HG03039 (cell line): ENCODE data around the gene TMEM213.
"Not testable (repeated sequence)": the region's sequence is repeated elsewhere in the genome, so short reads cannot be mapped to it uniquely, and the experiment has no call there.

Experiments used
- ATAC-seq: cut with Tn5 transposase; IDR thresholded peaks from one replicate; pipeline ENCODE4 v1.9.1; 2021; ENCODE audit warnings: mild to moderate bottlenecking, moderate library complexity; ENCODE audit not compliant: unreplicated experiment

Gene TMEM213

DNA sequence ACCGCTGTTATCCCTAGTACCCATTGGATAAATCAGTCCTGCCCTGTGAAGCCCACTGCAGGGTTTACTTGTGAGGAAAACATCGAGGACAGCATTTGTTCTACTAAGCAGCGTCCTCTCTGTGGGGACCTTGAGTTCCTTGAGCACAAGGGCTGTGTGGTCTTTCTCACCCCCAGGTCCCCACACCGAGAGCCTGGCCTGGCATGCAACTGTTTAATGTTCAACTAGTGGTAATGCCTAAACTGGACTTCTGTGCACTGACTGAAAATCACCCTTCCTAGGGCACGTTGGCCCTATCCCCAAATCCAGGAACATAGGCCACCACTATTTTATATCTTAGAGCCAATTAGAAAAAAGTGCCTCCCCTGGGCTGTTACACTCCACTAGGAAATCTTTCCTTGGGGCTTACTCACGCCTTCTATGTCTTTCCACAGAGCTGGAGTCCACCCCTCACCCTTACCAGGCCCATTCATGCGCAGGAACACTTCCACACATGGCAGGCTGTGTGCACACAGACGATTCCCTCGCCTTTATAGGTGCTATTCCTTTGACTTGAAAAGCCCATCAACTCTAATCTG is 1.7 kb upstream of the TMEM213 start:
- no peak for ATAC-seq

DNA sequence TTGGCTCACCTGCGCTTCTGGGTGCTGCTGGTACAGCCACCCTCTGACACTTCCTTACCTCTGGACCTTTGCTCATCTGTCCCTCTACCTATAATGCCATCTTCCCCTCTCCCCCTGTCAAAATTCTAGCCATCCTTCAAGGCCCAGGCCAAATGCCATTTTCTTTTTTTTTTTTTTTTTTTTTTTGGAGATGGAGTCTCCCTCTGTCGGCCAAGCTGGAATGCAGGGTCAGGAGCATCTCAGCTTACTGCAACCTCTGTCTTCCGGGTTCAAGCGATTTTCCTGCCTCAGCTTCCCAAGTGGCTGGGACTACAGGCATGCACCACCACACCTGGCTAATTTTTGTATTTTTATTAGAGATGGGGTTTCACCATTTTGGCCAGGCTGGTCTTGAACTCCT is 748 bp upstream of the TMEM213 start:
- not testable (repeated sequence) for ATAC-seq

DNA sequence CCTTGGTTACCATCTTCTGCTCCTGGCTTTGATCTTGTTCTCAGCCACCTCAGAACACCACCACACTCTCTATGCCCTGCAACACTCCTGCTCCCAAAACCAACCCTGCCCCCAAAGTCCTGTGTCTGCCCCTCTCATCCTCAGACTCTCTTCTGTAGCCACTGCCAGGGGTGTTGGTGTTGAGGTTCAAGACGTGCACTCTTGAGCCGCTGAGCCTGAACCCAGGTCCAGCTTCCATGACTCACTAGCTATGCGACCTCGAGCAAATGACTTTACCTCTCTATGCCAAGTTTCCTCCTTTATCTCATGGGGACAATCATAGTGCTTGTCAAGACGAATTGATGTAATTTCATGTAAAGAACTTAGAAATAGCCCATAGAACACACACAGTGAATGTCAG is 1.0 kb downstream of the TMEM213 start:
- no peak for ATAC-seq

DNA sequence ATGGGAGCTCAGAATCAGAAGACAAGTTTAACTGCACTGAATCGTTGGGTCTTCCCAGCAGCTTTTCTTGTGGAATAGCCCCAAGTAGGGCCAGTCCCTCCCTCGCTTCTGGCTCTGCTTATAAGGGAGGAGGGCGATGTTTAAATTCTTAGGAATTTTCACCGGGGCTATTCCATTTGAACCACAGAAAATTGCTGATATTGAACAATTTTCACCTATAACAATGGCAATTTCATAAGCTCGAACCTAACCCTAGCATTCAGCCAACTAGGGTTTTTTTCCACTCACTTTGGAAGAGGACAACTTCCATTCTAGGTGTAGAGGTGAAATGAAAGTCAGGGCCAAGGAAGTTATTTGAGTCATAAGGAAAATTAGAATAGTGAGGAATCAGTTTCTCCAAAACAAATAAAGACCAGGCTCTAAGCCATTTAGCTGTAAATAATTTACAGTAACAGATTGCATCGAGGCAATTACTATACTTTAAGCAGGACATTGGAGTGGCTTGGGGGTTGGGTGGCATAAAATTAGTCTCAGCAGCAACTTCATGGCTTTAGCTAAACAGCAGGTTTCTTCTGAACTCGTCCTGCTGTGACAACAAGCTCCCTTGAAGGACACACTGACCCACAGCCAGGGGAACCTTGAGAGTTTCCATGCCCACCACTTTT is 1.7 kb downstream of the TMEM213 start:
- ATAC-seq, result no peak

DNA sequence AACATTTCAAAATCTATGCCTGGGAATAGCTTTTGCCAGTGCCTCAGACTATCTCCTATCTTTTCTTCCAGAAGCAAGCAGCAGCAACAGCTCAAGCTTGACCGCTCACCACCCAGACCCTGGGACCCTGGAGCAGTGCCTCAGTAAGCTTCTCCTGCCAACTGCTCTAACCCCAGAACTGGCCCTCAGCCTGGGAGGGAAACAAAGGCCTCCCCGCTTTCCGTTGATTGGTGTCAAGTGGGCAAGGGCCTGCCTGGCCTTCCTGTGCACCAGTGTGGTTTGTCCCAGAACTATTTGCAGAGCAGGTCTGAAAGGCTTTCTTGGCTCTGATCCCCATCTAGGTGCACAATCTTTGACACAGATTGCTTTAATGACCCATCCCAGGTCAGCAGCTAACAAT is 3.5 kb downstream of the TMEM213 start:
- ATAC-seq, result no peak

DNA sequence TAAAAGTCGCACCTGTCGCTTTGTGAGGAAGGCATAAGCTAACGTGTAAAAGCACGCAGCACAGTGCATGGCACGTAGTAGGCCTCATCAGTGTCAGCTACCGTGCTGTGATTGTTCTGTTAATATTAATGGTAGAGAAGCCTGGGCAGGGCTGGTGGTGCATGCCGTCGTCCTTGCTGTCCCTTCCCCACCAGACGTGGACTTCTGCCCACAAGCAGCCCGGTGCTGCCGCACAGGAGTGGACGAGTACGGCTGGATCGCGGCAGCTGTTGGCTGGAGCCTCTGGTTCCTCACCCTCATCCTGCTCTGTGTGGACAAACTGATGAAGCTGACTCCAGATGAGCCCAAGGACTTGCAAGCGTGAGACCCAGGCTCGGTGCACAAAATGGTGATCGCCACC is 4.9 kb downstream of the TMEM213 start:
- no peak for ATAC-seq

DNA sequence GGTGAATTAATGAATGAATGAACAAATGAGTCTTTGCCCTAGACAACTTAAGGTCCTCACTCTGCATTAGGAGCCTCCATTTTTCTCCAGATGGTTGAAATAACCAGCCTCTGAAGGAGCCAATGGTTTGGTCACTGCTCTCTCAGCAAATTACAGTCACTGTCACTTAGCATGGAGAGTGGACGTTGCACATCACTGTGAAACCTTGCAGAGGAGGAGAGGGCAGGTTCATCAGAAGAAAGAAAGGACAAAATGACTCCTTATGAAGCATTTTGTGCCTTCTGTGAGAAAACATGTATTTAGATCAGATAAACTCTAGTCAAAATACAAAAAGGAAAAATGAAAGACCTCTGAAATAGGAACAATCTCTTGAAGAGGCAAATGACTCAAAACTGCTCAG is 6.8 kb downstream of the TMEM213 start:
- ATAC-seq, result no peak

DNA sequence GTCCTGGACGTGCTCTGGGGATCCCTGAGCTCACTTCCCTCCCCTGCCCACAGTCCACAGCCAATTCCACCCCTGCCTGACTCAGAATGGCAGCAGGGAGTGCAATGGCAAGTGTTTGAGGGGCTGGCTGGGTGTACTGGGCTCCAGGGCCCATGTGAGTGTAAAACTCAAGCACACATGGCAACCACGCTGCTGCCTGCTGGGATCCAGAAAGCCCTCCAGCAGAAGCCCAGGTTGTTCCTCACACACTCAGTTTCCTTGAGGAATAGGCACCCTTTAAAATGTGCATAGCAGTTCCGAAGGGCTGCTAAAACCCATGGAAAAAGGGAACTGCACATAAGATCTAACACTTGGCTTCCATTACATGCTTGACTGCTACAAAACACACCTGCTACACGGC is 11.6 kb downstream of the TMEM213 start:
- no peak for ATAC-seq

DNA sequence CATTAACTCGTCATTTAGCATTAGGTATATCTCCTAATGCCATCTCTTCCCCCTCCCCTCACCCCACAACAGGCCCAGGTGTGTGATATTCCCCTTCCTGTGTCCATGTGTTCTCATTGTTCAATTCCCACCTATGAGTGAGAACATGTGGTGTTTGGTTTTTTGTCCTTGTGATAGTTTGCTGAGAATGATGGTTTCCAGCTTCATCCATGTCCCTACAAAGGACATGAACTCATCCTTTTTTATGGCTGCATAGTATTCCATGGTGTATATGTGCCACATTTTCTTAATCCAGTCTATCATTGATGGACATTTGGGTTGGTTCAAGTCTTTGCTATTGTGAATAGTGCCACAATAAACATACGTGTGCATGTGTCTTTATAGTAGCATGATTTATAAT is 13.5 kb downstream of the TMEM213 start:
- ATAC-seq, result not testable (repeated sequence)

DNA sequence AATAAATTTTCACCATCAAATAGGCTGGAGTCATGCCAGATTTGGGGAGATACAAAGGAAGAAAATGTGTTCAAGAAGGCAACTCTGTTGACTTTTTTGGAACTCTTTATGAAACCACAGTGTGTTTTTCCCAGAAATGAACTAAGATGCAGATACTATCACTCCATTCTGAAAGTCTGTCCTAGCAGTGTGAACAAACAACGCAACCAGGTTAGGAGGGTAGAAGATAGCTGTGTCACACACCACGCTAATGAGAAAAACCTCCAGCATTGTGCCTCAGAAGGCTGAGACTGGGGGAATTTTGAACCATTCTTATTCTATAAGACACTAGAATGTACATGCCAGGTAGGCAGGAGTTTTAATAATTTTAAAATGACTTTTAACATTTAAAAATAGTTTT is 16.2 kb downstream of the TMEM213 start:
- ATAC-seq, result no peak

DNA sequence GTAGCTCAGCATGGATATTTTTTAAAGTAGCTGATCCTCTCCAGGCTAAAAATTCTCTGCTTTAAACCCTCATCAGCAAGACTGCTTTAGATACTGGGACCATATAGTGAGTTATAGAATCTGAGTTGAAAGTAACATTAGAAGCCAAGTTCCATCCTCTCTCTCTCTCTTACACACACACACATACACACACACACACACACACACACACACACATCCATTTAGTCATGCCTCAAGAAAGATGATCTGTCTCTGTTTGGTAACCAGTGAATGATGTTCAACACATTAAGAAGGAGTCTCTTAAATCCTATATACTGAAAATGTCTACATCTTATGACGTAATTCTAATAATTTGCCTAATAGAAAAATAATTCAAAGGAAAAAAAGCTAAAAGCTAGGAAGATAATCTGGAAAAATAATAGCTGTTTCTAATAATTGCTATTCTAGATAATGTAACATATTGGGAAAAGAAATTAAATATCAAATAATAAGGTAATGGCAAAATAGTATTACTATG is 17.1 kb downstream of the TMEM213 start:
- ATAC-seq, result no peak

DNA sequence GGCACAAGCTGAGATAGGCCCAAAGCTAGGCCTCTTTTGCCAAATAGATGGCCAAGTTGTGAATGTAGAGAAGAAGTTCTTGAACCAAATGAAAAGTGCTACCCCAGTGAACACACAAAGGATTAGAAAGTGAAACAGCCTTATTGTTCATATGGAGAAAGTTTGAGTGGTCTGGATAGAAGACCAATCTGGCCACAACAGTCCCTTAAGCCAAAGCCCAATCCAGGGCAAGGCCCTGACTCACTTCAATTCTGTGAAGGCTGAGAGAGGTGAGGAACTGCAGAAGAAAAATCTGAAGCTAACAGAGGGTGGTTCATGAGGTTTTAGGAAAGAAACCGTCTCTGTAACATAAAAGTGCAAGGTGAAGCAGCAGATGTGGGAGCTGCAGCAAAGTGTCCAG is 18.9 kb downstream of the TMEM213 start:
- ATAC-seq, result no peak

DNA sequence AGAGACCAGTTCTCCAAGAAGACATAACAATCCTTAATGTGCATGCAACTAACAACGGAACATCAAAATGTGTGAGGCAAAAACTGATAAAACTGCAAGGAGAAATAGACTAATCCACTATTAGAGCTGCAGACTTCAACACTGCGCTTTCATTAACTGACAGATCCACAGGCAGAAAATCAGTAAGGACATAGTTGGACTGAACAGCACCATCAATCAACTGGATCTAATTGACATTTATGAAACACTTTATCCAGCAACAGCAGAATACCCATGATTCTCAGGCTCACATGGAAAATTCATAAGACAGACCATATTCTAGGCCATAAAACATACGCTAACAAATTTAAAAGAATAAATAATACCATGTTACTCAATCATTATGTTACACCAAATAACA is 21.8 kb downstream of the TMEM213 start:
- no peak for ATAC-seq

DNA sequence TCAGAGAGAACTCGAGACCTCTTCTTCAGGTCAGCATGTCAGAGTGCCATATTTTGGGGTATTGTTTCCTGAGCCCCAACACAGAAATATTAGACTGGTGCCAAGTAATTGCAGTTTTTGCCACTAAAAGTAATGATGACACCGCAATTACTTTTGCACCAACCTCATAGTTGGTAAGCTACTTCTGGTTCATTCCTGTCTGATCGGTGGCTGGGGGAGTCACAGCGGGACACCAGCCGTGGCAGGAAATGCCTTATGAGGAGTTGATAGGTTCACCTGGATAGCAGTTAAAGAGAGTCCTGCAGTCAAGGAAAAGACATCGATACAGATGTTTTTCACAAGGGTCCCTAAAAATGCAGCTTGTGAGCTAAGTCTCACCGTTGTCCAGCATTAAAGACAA is 24.1 kb downstream of the TMEM213 start:
- ATAC-seq, result no peak

DNA sequence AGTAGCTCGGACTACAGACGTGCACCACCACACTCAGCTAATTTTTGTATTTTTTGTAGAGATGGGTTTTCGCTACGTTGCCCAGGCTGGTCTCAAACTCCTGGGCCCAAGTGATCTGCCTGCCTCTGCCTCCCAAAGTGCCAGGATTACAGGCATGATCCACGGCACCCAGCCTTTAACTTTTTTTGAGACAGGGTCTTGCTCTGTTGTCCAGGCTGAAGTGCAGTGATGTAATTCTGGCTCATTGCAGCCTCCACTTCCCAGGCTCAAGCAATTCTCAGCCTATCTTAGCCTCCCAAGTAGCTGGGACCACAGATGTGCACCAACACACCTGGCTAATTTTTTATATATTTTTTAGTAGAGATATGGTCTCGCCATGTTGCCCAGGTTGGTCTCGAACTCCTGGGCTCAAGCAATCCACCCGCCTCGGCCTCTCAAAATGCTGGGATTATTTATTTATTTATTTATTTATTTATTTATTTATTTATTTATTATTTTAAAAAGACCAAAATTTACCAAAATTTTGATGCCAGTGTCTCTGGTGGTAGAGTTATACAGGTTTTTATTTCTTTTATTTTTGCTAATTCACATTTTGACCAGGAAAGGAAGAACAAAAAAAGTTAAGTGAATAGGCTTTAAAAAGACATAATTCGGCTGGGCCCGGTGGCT is 25.2 kb downstream of the TMEM213 start:
- no peak for ATAC-seq

DNA sequence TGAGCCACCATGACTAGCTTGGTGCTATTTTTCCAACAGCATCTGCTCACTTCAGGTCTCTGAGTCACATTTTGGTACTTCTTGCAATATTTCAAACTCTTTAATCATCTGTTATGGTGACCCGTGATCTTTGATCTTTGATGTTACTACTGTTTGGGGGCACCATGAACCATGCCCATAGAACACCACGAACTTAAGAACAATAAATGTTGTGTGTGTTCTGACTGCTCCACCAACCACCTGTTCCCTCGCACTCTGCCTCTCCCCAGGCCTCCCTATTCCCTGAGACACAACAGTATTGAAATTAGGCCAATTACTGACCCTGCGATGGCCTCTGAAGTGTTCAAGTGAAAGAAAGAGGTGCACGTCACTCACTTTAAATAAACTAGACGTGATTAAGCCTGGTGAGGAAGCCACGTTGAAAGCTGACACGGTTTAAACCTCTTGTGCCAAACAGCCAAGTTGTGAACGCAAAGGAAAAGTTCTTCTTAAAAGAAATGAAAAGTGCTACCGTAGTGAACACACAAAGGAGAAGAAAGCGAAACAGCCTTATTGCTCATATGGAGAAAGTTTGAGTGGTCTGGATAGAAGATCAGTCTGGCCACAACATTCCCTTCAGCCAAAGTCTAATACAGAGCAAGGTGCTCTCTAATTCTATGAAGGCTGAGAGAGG is 27.4 kb downstream of the TMEM213 start:
- ATAC-seq, result no peak

DNA sequence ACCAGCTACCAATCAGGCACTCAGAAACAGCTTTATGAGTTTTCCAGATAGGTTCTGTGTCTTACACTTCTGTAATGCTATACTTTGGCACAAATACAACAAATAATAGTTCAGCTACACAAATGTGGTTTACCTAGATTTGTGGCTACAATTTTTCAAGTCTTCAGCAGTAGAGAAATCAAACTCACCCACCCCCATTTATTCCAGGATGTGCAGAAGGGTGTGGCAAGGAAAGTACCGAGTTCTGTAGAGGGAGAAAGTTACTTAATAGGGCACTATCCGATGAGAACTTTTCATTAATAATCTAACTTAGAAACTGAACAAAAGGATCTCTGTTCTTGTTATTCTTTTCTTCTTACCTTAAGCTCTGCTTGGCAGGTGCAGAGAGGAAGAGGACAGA is 30.5 kb downstream of the TMEM213 start:
- ATAC-seq, result no peak

DNA sequence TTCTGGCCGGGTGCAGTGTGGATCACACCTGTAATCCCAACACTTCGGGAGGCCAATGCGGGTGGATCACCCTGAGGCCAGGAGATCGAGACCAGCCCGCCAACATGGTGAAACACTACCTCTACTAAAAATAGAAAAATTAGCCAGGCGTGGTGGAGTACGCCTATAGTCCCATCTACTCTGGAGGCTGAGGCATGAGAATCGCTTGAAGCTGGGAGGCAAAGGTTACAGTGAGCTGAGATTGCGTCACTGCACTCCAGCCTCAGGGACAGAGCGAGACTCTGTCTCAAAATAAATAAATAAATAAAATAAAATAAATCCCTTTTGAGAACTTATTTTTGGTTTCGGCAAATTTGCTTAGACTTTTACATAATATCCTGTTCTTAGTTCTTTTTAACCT is 31.5 kb downstream of the TMEM213 start:
- ATAC-seq, result no peak

DNA sequence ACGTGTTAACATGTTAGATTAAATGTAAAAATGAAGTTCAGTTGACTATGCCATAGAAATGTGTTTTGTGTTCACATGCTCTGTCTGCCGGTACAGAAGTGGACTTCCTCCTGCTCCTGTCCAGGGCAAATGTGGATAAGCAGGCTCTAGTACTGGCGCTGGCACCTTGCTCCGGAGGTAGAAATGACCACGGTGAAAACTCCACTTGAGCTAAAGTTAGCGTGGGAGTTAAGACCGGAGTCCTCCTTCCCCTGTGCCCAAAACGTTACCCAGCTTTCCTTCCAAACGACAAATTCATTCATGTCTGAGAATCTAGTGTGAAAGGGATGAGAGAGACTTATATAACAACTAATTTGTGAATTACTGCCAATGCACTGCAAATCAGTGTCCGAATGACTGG is 35.2 kb downstream of the TMEM213 start:
- ATAC-seq, result no peak

DNA sequence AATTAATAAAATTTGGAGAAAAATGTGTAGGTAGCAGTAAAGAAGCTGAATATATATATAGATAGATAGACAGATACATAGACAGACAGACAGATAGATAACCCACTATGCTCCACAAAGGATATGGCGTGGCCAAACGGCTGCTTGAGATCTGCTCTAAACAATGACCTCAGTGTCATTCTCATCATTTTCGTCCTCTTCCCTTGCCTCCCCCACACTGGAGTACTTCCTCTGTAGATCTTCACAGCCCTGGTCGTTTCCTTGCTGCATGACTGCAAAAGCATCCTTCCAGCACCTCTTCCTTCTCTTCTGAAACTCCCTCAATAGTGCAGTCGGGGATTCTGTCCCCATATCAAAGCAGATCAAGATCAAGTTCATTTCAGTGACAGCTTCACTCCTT is 35.8 kb downstream of the TMEM213 start:
- no peak for ATAC-seq

DNA sequence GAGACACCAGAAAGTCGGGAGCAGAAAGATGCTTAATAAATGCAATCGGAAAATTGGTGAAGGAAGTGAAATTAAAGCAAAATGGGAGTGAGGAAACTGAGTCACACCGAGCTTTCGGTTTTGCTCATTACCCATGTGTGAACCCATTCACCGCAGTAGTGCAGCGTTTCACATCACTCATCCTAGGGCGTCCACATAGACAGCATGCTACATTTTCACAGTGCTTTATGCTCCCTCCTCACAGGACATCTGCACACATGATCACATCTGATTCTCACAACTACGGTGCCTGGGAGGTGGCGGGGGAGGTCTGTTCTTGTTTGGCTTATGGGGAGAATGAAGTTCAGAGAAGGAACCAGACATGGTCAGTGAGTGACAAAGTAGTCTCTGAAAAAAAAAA is 36.8 kb downstream of the TMEM213 start:
- ATAC-seq, result no peak

DNA sequence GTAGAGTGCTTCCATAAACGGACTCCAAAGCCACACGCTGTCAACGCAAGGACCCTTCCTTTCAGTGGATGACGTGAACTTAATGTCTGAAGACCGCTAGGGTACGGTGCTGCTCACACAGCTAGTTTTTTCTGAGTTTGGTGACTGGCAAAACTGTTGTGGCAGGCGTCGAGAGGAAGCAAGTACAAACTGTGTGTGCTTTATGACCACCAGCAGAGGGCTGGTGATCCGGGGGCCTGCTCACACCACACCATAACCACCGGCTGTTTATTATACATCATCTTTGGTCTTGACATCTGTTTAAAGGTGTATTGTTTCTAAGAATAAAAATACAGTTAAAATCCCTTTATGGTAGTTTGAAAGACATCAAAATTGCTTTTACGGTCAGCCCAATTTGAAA is 37.3 kb downstream of the TMEM213 start:
- no peak for ATAC-seq
